ENCODE measurements around the gene ACAP3.

Gene ACAP3

GRCh38 chr1:1336931-1337792 is 29.4 kb upstream of the ACAP3 start:
- Mint-ChIP-seq H3K36me3 (ENCODE audit: low read depth) (peaks cover 20% of the 10 kb centered on the region), H3K4me3 (no peak overlapping the region), H3K27ac (no peak overlapping the region), H3K9me3 (no peaks in the 10 kb centered on the region), H3K27me3 (no peaks in the 10 kb centered on the region), H3K4me1 (ENCODE audit: low read depth) (no peaks in the 10 kb centered on the region)

GRCh38 chr1:1336446-1336845 is 28.7 kb upstream of the ACAP3 start:
- Mint-ChIP-seq H3K27ac (no peak overlapping the region), H3K9me3 (no peaks in the 10 kb centered on the region), H3K36me3 (ENCODE audit: low read depth) (peaks cover 17% of the 10 kb centered on the region), H3K4me1 (ENCODE audit: low read depth) (no peaks in the 10 kb centered on the region), H3K4me3 (no peak overlapping the region), H3K27me3 (no peaks in the 10 kb centered on the region)

- Mint-ChIP-seq H3K4me1 (ENCODE audit: low read depth) (no peaks in the 10 kb centered on the region), H3K27ac (no peak overlapping the region), H3K9me3 (no peaks in the 10 kb centered on the region), H3K4me3 (no peak overlapping the region), H3K36me3 (ENCODE audit: low read depth) (peaks cover 11% of the 10 kb centered on the region), H3K27me3 (no peaks in the 10 kb centered on the region)
These were observed 28.1 kb upstream of the ACAP3 start for GRCh38 chr1:1335792-1336248.

- no peaks in the 10 kb centered on the region for H3K4me1 Mint-ChIP-seq (ENCODE audit: low read depth)
- no peak overlapping the region for H3K4me3 Mint-ChIP-seq
- H3K27ac Mint-ChIP-seq: no peak overlapping the region
- no peaks in the 10 kb centered on the region for H3K27me3 Mint-ChIP-seq
- no peaks in the 10 kb centered on the region for H3K9me3 Mint-ChIP-seq
- peaks cover 6% of the 10 kb centered on the region for H3K36me3 Mint-ChIP-seq (ENCODE audit: low read depth)
These were observed 27.6 kb upstream of the ACAP3 start for GRCh38 chr1:1335283-1335682.

- H3K4me3 Mint-ChIP-seq: no peak overlapping the region
These were observed 27.1 kb upstream of the ACAP3 start for GRCh38 chr1:1334835-1335234.

GRCh38 chr1:1333551-1334241 is 26.0 kb upstream of the ACAP3 start:
- peaks cover under 1% of the 10 kb centered on the region for H3K36me3 Mint-ChIP-seq (ENCODE audit: low read depth)
- no peak overlapping the region for H3K27ac Mint-ChIP-seq
- H3K4me1 Mint-ChIP-seq (ENCODE audit: low read depth): peaks cover 3% of the 10 kb centered on the region
- H3K4me3 Mint-ChIP-seq: no peak overlapping the region
- peaks cover 3% of the 10 kb centered on the region for H3K9me3 Mint-ChIP-seq
- H3K27me3 Mint-ChIP-seq: no peaks in the 10 kb centered on the region

More at GRCh38 chr1:1334835-1335234, 27.1 kb upstream of the ACAP3 start:
- Mint-ChIP-seq H3K9me3 (peaks cover 1% of the 10 kb centered on the region), H3K27me3 (no peaks in the 10 kb centered on the region), H3K4me1 (ENCODE audit: low read depth) (peaks cover 1% of the 10 kb centered on the region), H3K27ac (no peak overlapping the region), H3K36me3 (ENCODE audit: low read depth) (peaks cover 6% of the 10 kb centered on the region)

GRCh38 chr1:1332774-1333480 is 25.2 kb upstream of the ACAP3 start:
- Mint-ChIP-seq H3K27ac (no peak overlapping the region), H3K27me3 (no peaks in the 10 kb centered on the region), H3K9me3 (peaks cover 3% of the 10 kb centered on the region), H3K36me3 (ENCODE audit: low read depth) (no peaks in the 10 kb centered on the region), H3K4me3 (no peak overlapping the region), H3K4me1 (ENCODE audit: low read depth) (peaks cover 3% of the 10 kb centered on the region)

GRCh38 chr1:1332031-1332755 is 24.5 kb upstream of the ACAP3 start:
- Mint-ChIP-seq H3K4me1 (ENCODE audit: low read depth) (peaks cover 3% of the 10 kb centered on the region), H3K36me3 (ENCODE audit: low read depth) (no peaks in the 10 kb centered on the region), H3K27me3 (no peaks in the 10 kb centered on the region), H3K27ac (no peak overlapping the region), H3K4me3 (no peak overlapping the region), H3K9me3 (peaks cover 3% of the 10 kb centered on the region)

GRCh38 chr1:1331068-1331965 is 23.6 kb upstream of the ACAP3 start, which contains the start of gene TAS1R3:
Gene TAS1R3 (plus strand): TSS chr1:1331280. CDS start chr1:1331346, 66 bp downstream.
- H3K4me3 Mint-ChIP-seq: no peak within 1 kb of the TSS
- peaks cover 3% of the 10 kb centered on the region for H3K4me1 Mint-ChIP-seq (ENCODE audit: low read depth)
- H3K9me3 Mint-ChIP-seq: peaks cover 3% of the 10 kb centered on the region
- H3K27me3 Mint-ChIP-seq: no peaks in the 10 kb centered on the region
- H3K27ac Mint-ChIP-seq: no peak within 1 kb of the TSS
- H3K36me3 Mint-ChIP-seq (ENCODE audit: low read depth): no peaks in the 10 kb centered on the region

GRCh38 chr1:1330366-1331067 is 22.8 kb upstream of the ACAP3 start:
- H3K36me3 Mint-ChIP-seq (ENCODE audit: low read depth): no peaks in the 10 kb centered on the region
- no peaks in the 10 kb centered on the region for H3K27me3 Mint-ChIP-seq
- H3K9me3 Mint-ChIP-seq: peaks cover 3% of the 10 kb centered on the region
- H3K4me3 Mint-ChIP-seq: no peak overlapping the region
- H3K4me1 Mint-ChIP-seq (ENCODE audit: low read depth): peaks cover 3% of the 10 kb centered on the region
- H3K27ac Mint-ChIP-seq: no peak overlapping the region

- peaks cover 3% of the 10 kb centered on the region for H3K9me3 Mint-ChIP-seq
- no peaks in the 10 kb centered on the region for H3K27me3 Mint-ChIP-seq
- no peaks in the 10 kb centered on the region for H3K36me3 Mint-ChIP-seq (ENCODE audit: low read depth)
- H3K4me3 Mint-ChIP-seq: no peak overlapping the region
- H3K27ac Mint-ChIP-seq: peak overlapping the region; percentile 26
- peaks cover 3% of the 10 kb centered on the region for H3K4me1 Mint-ChIP-seq (ENCODE audit: low read depth)
These were observed 21.8 kb upstream of the ACAP3 start for GRCh38 chr1:1329304-1330210.

- Mint-ChIP-seq H3K27ac (no peak overlapping the region), H3K4me1 (ENCODE audit: low read depth) (peaks cover 8% of the 10 kb centered on the region), H3K4me3 (no peak overlapping the region), H3K36me3 (ENCODE audit: low read depth) (peaks cover 5% of the 10 kb centered on the region), H3K9me3 (peaks cover 3% of the 10 kb centered on the region), H3K27me3 (no peaks in the 10 kb centered on the region)
These were observed 20.5 kb upstream of the ACAP3 start for GRCh38 chr1:1328254-1328653.
